AG04450 (cell line): ENCODE results near the gene ZNF107. TPM values are rescaled to one million over a fixed set of nuclear protein-coding genes. Genes with fewer than 3 reads are reported as not detected.

Source experiments
- CTCF ChIA-PET: fragments of 300-600, 350-600 bp; formaldehyde crosslinking; extraction: SDS; loops from one replicate; lab custom pipeline; 2022; ENCODE audit warnings: antibody characterized with exemption, inconsistent platforms; lab: Charles Lee
- POLR2A ChIA-PET: fragments of 350-600 bp; formaldehyde crosslinking; extraction: SDS; loops from one replicate; lab custom pipeline; 2021; ENCODE audit warnings: antibody characterized with exemption, inconsistent platforms; lab: Yijun Ruan, JAX
- DNase-seq: peaks from one replicate; pipeline ENCODE4 v3.0.0-alpha.2; 2011; ENCODE audit warnings: low read depth, low spot score
- H3K27ac ChIP-seq: one replicate; pipeline ENCODE4 v1.5.1; 2012; ENCODE audit warnings: low read depth, low read length, control low read depth
- H3K27me3 ChIP-seq: one replicate; pipeline ENCODE4 v1.6.0; 2012; ENCODE audit warnings: low read length; ENCODE audit not compliant: control insufficient read depth, insufficient read depth
- H3K4me3 ChIP-seq: 2 replicates; pipeline ENCODE4 v1.5.1; 2011; ENCODE audit warnings: mild to moderate bottlenecking, low read depth, low read length, control low read depth
- H3K9me3 ChIP-seq: 2 replicates; pipeline ENCODE4 v1.5.1; 2012; ENCODE audit warnings: low read length; ENCODE audit not compliant: control insufficient read depth, insufficient read depth
- CTCF ChIP-seq: IDR thresholded peaks from 2 replicates; pipeline ENCODE4 v1.5.1; 2011; ENCODE audit warnings: low read depth, low read length, control low read depth, inconsistent platforms
- polyA plus RNA-seq: library from polyadenylated mRNA; depleted of rRNA; stranded (reverse); fragments of >200 nt; gene quantifications from 2 replicates; pipeline ENCODE4 v1.2.3, GENCODE V29; 2011

Gene ZNF107
- polyA plus RNA-seq, 1 experiment = 3.2 TPM

- H3K4me3 ChIP-seq = no peak overlapping the region
- ChIA-PET CTCF (interaction anchor here (0.5 kb wide), 1 partner anchor 66 kb away, joined by 3 read pairs; no protein-coding TSS in a partner anchor), POLR2A (no interaction called here)
- peaks cover 19% of the 10 kb centered on the region for H3K9me3 ChIP-seq
- peak; percentile 43 for TF ChIP-seq CTCF
- no peak for DNase-seq
- H3K27me3 ChIP-seq = no peaks in the 10 kb centered on the region
- no peak overlapping the region for H3K27ac ChIP-seq
Measured at GRCh38 chr7:64625114-64626082, 40.5 kb upstream of the ZNF107 start.

GRCh38 chr7:64626083-64626469, 39.9 kb upstream of the ZNF107 start:
- no peak for DNase-seq
- POLR2A ChIA-PET = no interaction called here
- TF ChIP-seq CTCF = no peak

GRCh38 chr7:64626557-64626956, 39.4 kb upstream of the ZNF107 start:
- ChIA-PET CTCF (interaction anchor here (0.6 kb wide), 1 partner anchor 1481 kb away, joined by 3 read pairs; no protein-coding TSS in a partner anchor), POLR2A (no interaction called here)
- Histone ChIP-seq H3K27me3 (no peaks in the 10 kb centered on the region), H3K4me3 (no peak overlapping the region), H3K27ac (no peak overlapping the region), H3K9me3 (peaks cover 11% of the 10 kb centered on the region; the same call in 1 of the 2 replicates)
- no peak for DNase-seq
- TF ChIP-seq CTCF = no peak

More at GRCh38 chr7:64626083-64626469, 39.9 kb upstream of the ZNF107 start:
- CTCF ChIA-PET = interaction anchor here (0.5 kb wide), 1 partner anchor 67 kb away, joined by 3 read pairs; no protein-coding TSS in a partner anchor
- H3K4me3 ChIP-seq = no peak overlapping the region
- H3K27ac ChIP-seq = no peak overlapping the region
- H3K27me3 ChIP-seq = no peaks in the 10 kb centered on the region
- peaks cover 14% of the 10 kb centered on the region for H3K9me3 ChIP-seq

GRCh38 chr7:64628192-64628591, 37.7 kb upstream of the ZNF107 start:
- POLR2A ChIA-PET = no interaction called here
- no peak overlapping the region for H3K4me3 ChIP-seq
- no peak for DNase-seq
- TF ChIP-seq CTCF = no peak
- no peak overlapping the region for H3K27ac ChIP-seq
- no peaks in the 10 kb centered on the region for H3K27me3 ChIP-seq
- H3K9me3 ChIP-seq = 0 out of 2 replicates have a peak, but pooled peaks cover 1% of the 10 kb centered on the region
- CTCF ChIA-PET = no interaction called here

- Histone ChIP-seq H3K4me3 (no peak overlapping the region), H3K27ac (no peak overlapping the region), H3K9me3 (no peaks in the 10 kb centered on the region), H3K27me3 (no peaks in the 10 kb centered on the region)
- ChIA-PET CTCF (no interaction called here), POLR2A (no interaction called here)
- TF ChIP-seq CTCF = no peak
- no peak for DNase-seq
Measured at GRCh38 chr7:64628721-64629120, 37.2 kb upstream of the ZNF107 start.
